Fibroblast of pulmonary artery (primary cell): ENCODE results near the gene ERF.

ENCODE experiments used
- DNase-seq: peaks from one replicate; pipeline ENCODE4 v3.0.0-alpha.2; 2010; ENCODE audit warnings: low read depth
- H3K4me3 ChIP-seq: replicated peaks from 2 replicates; pipeline ENCODE4 v1.5.1; 2011; ENCODE audit warnings: low read depth, mild to moderate bottlenecking, control low read depth, low read length, moderate library complexity
- CTCF ChIP-seq: IDR thresholded peaks from 2 replicates; pipeline ENCODE4 v1.5.1; 2011; ENCODE audit warnings: mild to moderate bottlenecking, control low read depth, low read length, inconsistent platforms; ENCODE audit errors: missing control alignments

Gene ERF

GRCh38 chr19:42254850-42255765 is at the start of gene ERF:
ERF (minus strand) TSS chr19:42255128; CDS start chr19:42254999, 129 bp downstream.
- H3K4me3 ChIP-seq: peak within 1 kb of the TSS; percentile 97
- TF ChIP-seq CTCF: no peak
- peak; percentile 92 for DNase-seq

- H3K4me3 ChIP-seq: no peak overlapping the region
- no peak for TF ChIP-seq CTCF
- DNase-seq: no peak
Measured at GRCh38 chr19:42303876-42304275, 48.9 kb upstream of the ERF start.

- no peak for DNase-seq
- TF ChIP-seq CTCF: no peak
- H3K4me3 ChIP-seq: peak overlapping the region; percentile 73
Measured at GRCh38 chr19:42303101-42303464, 48.2 kb upstream of the ERF start.

- peak within 1 kb of the TSS; percentile 73 for H3K4me3 ChIP-seq
- no peak for DNase-seq
Measured at GRCh38 chr19:42301646-42302203, 46.8 kb upstream of the ERF start, which contains the start of gene PRR19. PRR19 (plus strand) TSS chr19:42302132; CDS start chr19:42309585, 7,453 bp downstream.

GRCh38 chr19:42297039-42297438 is 42.1 kb upstream of the ERF start:
- TF ChIP-seq CTCF: no peak

More at GRCh38 chr19:42301646-42302203, 46.8 kb upstream of the ERF start, which contains the start of gene PRR19:
- TF ChIP-seq CTCF: no peak

GRCh38 chr19:42295831-42296525 is 41.0 kb upstream of the ERF start:
- TF ChIP-seq CTCF: peak; percentile 95
- H3K4me3 ChIP-seq: no peak overlapping the region
- DNase-seq: peak; percentile 66

More at GRCh38 chr19:42297039-42297438, 42.1 kb upstream of the ERF start:
- no peak overlapping the region for H3K4me3 ChIP-seq
- no peak for DNase-seq
